HepG2 (cell line): ENCODE measurements around the gene FBP1. TPM values are rescaled to one million over a fixed set of nuclear protein-coding genes. Genes with fewer than 3 reads are reported as not detected.

Experiments used
- ATAC-seq: fragments of 200-7000 bp; cut with Tn5 transposase; 3 replicates; pipeline ENCODE4 v1.9.1; 2020; ENCODE audit warnings: mild to moderate bottlenecking, moderate library complexity
- BruUV-seq: library from RNA; stranded (reverse); fragments of 400-500 nt; replicated peaks from 2 replicates; lab custom pipeline; 2021; lab: Mats Ljungman, UMichigan
- CTCF ChIA-PET: fragments of 300-600 bp; formaldehyde crosslinking; extraction: SDS; loops from one replicate; lab custom pipeline; 2021; ENCODE audit warnings: low total read pairs, inconsistent platforms, low intra/inter-chr PET ratio; lab: Yijun Ruan, JAX
- POLR2A ChIA-PET: fragments of 350-600 bp; sonication (Branson Sonifier 250); formaldehyde crosslinking; loops from one replicate; lab custom pipeline; 2020; ENCODE audit warnings: antibody characterized with exemption, inconsistent platforms; lab: Yijun Ruan, JAX
- DNase-seq: peaks from one replicate; pipeline ENCODE4 v3.0.0-alpha.2; 2015; ENCODE audit warnings: low spot score
- FAIRE-seq: peaks from 3 replicates; lab custom pipeline; 2011; peaks lifted over from hg19 to GRCh38; lab: Jason Lieb, UNC
- H2AFZ ChIP-seq: one replicate; pipeline ENCODE4 v1.6.1; 2011; ENCODE audit warnings: low read length, inconsistent platforms
- H3K27ac ChIP-seq: fragments of 300-600 bp; 3 replicates; pipeline ENCODE4 v1.8.0; 2011; ENCODE audit warnings: mixed run types, mild to moderate bottlenecking, mixed read lengths, low read length, inconsistent platforms; ENCODE audit not compliant: insufficient read depth; ENCODE audit errors: extremely low read length
- H3K27me3 ChIP-seq, 2 experiments: fragments of 200-600 bp in 1 of 2; 2 replicates in 1 of 2; 3 replicates in 1 of 2; pipeline versions ENCODE4 v1.6.0 to v1.8.0; 2011; ENCODE audit warnings: low read length in 2 of 2, mild to moderate bottlenecking in 2 of 2, moderate library complexity in 2 of 2, inconsistent platforms in 1 of 2; ENCODE audit not compliant: insufficient read depth in 2 of 2, control insufficient read depth in 1 of 2
- H3K36me3 ChIP-seq, 2 experiments: fragments of 200-600 bp in 1 of 2; replicated peaks in 1 of 2; 2 replicates in 1 of 2; 3 replicates in 1 of 2; pipeline versions ENCODE4 v1.5.1 to v1.8.0; 2011; ENCODE audit warnings: low read length in 2 of 2, inconsistent platforms in 1 of 2; ENCODE audit not compliant: insufficient read depth in 2 of 2, control insufficient read depth in 1 of 2
- H3K4me1 ChIP-seq: 2 replicates; pipeline ENCODE4 v1.5.1; 2012; ENCODE audit warnings: low read length, inconsistent platforms; ENCODE audit not compliant: insufficient read depth
- H3K4me2 ChIP-seq: 2 replicates; pipeline ENCODE4 v1.6.0; 2011; ENCODE audit warnings: low read depth, low read length, inconsistent platforms
- H3K4me3 ChIP-seq, 3 experiments: fragments of 200-600 bp in 1 of 3; sonication (generic), shearing (Covaris generic) in 1 of 3; replicated peaks in 1 of 3; 2 replicates each; pipeline ENCODE4 v1.5.1; 2011 to 2016; ENCODE audit warnings: low read length in 3 of 3, inconsistent platforms in 2 of 3, low read depth in 2 of 3, mild to moderate bottlenecking in 2 of 3, control low read depth in 1 of 3, mixed read lengths in 1 of 3; ENCODE audit not compliant: insufficient read depth in 1 of 3
- H3K79me2 ChIP-seq: one replicate; pipeline ENCODE4 v1.6.1; 2011; ENCODE audit warnings: low read length, inconsistent platforms; ENCODE audit not compliant: insufficient read depth
- H3K9ac ChIP-seq: 2 replicates; pipeline ENCODE4 v1.6.0; 2011; ENCODE audit warnings: mild to moderate bottlenecking, low read depth, low read length, inconsistent platforms; ENCODE audit not compliant: insufficient read depth
- H3K9me3 ChIP-seq: 2 replicates; pipeline ENCODE4 v1.5.1; 2012; ENCODE audit warnings: mild to moderate bottlenecking, low read length
- H4K20me1 ChIP-seq: 2 replicates; pipeline ENCODE4 v1.6.0; 2011; ENCODE audit warnings: inconsistent platforms, mild to moderate bottlenecking, low read length, moderate library complexity; ENCODE audit not compliant: insufficient read depth
- ATF7 ChIP-seq, 2 experiments: fragments of 450-650 bp in 1 of 2; sonication (generic) in 1 of 2; formaldehyde crosslinking in 1 of 2; IDR thresholded peaks; 2 replicates each; pipeline versions ENCODE4 v1.4.0 to v1.6.1; 2016 to 2020; ENCODE audit warnings: antibody characterized with exemption in 1 of 2, mild to moderate bottlenecking in 1 of 2, missing genetic modification reagents in 1 of 2
- MAFG ChIP-seq: sonication (generic); formaldehyde crosslinking; IDR thresholded peaks from 2 replicates; pipeline ENCODE4 v1.5.1; 2020; ENCODE audit warnings: mild to moderate bottlenecking, missing genetic modification reagents
- RFXANK ChIP-seq: IDR thresholded peaks from 2 replicates; pipeline ENCODE4 v1.6.1; 2016
- ZNF256 ChIP-seq: sonication (generic); formaldehyde crosslinking; conservative IDR thresholded peaks from 2 replicates; pipeline ENCODE4 v1.4.0; 2020; ENCODE audit warnings: missing genetic modification reagents
- ZNF577 ChIP-seq: sonication (generic); formaldehyde crosslinking; IDR thresholded peaks from 2 replicates; pipeline ENCODE4 v1.4.0; 2020; ENCODE audit warnings: mild to moderate bottlenecking, low read depth, missing genetic modification reagents, borderline replicate concordance
- WGBS: methylation state at CpG from one replicate; pipeline ENCODE4 v1.1.6; 2017; ENCODE audit warnings: low lambda C conversion rate; 5-methylcytosine and 5-hydroxymethylcytosine counted together
- in situ Hi-C: cut with HindIII; loops from 2 replicates; pipeline ENCODE4 v1.10.0; 2017; ENCODE audit warnings: low pct_unique_long_range_greater_than_20kb; ENCODE audit not compliant: extremely low pct_ligation_motif_present
- intact Hi-C: fragments of 100-400 bp; cut with micrococcal nuclease; formaldehyde crosslinking; loops from one replicate; pipeline ENCODE4 v1.10.0; 2022; ENCODE audit not compliant: unreplicated experiment
- polyA plus RNA-seq, 8 experiments: library from polyadenylated mRNA; depleted of rRNA in 3 of 8; stranded (reverse) in 7 of 8; unstranded in 1 of 8; fragments of >200 nt; fragmentation: Illumina TruSeq in 4 of 8; extraction: Trizol in 4 of 8; gene quantifications; 2 replicates each; pipeline versions ENCODE4 v1.2.1 to v1.2.3, GENCODE V29; 2011 to 2016; ENCODE audit warnings: low read depth in 4 of 8, missing spikeins in 1 of 8, mixed read lengths in 1 of 8; ENCODE audit not compliant: insufficient read depth in 1 of 8
- total RNA-seq, 5 experiments: library from RNA; depleted of rRNA; stranded (reverse); fragments of >200 nt; fragmentation: Illumina TruSeq; extraction: Trizol; gene quantifications; 2 replicates each; pipeline ENCODE4 v1.2.3, GENCODE V29; 2016; ENCODE audit warnings: low read depth in 1 of 5
- TF ChIP-seq, protein P1 (sequence below): sonication (generic); formaldehyde crosslinking; IDR thresholded peaks from 2 replicates; pipeline ENCODE4 v1.4.0; 2020; ENCODE audit warnings: mild to moderate bottlenecking, missing genetic modification reagents
- TF ChIP-seq, protein P2 (sequence below): sonication (generic); formaldehyde crosslinking; conservative IDR thresholded peaks from 2 replicates; pipeline ENCODE4 v1.8.0; 2022; ENCODE audit warnings: missing genetic modification reagents
- TF ChIP-seq, protein P3 (sequence below): sonication (generic); formaldehyde crosslinking; IDR thresholded peaks from 2 replicates; pipeline ENCODE4 v1.4.0; 2020; ENCODE audit warnings: low read depth, mild to moderate bottlenecking, missing genetic modification reagents
- TF ChIP-seq, protein P4 (sequence below): sonication (generic); formaldehyde crosslinking; IDR thresholded peaks from 2 replicates; pipeline ENCODE4 v1.4.0; 2020; ENCODE audit warnings: missing genetic modification reagents, low read depth, mild to moderate bottlenecking, borderline replicate concordance
- TF ChIP-seq, protein P5 (sequence below): sonication (generic); formaldehyde crosslinking; IDR thresholded peaks from 2 replicates; pipeline ENCODE4 v1.5.0; 2020; ENCODE audit warnings: missing genetic modification reagents

FBP1 gene
- total and polyA plus RNA-seq, 2 of the 13 experiments (the other 11 are each of a cell fraction or from before 2014, with no cell fraction given), result 0.29 to 0.53 TPM

DNA sequence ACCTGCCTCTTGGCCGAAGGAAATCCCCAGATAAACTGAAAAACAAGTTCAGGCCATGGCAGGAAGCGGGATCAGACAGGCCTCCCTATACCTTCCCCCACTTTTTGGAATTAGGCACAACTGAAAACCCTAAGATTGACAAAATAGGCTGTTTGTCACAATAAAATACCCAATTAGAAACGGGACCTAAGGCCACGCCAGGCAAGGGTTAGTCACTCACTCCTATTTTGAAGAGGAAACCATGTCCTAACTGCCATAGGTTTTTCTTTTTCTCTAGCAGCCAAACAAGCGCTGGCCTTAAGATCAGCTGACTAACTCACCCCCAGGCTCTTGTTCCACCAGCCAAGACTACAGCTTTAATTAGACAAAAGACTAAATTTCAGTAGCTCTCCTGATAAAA is 57.6 kb downstream of the FBP1 start:
- intact Hi-C loops, result no loop called here
- Histone ChIP-seq H3K79me2 (no peaks in the 10 kb centered on the region), H4K20me1 (no peaks in the 10 kb centered on the region), H3K27ac (no peak overlapping the region), H3K4me3 (no peak overlapping the region), H3K4me1 (peaks cover 17% of the 10 kb centered on the region), H3K4me2 (no peak overlapping the region), H3K9ac (no peak overlapping the region), H2AFZ (no peak overlapping the region), H3K36me3 (no peaks in the 10 kb centered on the region), H3K27me3 (peaks cover 0 to 7% of the 10 kb centered on the region in 2 experiments; a peak in 2 of 5 replicates), H3K9me3 (no peaks in the 10 kb centered on the region)
- TF ChIP-seq, protein P1, sequence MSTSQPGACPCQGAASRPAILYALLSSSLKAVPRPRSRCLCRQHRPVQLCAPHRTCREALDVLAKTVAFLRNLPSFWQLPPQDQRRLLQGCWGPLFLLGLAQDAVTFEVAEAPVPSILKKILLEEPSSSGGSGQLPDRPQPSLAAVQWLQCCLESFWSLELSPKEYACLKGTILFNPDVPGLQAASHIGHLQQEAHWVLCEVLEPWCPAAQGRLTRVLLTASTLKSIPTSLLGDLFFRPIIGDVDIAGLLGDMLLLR (CRISPR knock-in tag), result no peak
- TF ChIP-seq RFXANK (CRISPR knock-in tag) (no peak), ZNF256 (CRISPR knock-in tag) (no peak), MAFG (CRISPR knock-in tag) (no peak), ATF7 (IDR thresholded peaks at IDR 0.05) (no peak), ATF7 (CRISPR knock-in tag; IDR thresholded peaks at IDR 0.05) (no peak), ZNF577 (CRISPR knock-in tag) (no peak)
- TF ChIP-seq, protein P2, sequence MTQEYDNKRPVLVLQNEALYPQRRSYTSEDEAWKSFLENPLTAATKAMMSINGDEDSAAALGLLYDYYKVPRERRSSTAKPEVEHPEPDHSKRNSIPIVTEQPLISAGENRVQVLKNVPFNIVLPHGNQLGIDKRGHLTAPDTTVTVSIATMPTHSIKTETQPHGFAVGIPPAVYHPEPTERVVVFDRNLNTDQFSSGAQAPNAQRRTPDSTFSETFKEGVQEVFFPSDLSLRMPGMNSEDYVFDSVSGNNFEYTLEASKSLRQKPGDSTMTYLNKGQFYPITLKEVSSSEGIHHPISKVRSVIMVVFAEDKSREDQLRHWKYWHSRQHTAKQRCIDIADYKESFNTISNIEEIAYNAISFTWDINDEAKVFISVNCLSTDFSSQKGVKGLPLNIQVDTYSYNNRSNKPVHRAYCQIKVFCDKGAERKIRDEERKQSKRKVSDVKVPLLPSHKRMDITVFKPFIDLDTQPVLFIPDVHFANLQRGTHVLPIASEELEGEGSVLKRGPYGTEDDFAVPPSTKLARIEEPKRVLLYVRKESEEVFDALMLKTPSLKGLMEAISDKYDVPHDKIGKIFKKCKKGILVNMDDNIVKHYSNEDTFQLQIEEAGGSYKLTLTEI (CRISPR knock-in tag), result no peak
- TF ChIP-seq, protein P3, sequence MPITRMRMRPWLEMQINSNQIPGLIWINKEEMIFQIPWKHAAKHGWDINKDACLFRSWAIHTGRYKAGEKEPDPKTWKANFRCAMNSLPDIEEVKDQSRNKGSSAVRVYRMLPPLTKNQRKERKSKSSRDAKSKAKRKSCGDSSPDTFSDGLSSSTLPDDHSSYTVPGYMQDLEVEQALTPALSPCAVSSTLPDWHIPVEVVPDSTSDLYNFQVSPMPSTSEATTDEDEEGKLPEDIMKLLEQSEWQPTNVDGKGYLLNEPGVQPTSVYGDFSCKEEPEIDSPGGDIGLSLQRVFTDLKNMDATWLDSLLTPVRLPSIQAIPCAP (CRISPR knock-in tag), result no peak
- TF ChIP-seq, protein P4, sequence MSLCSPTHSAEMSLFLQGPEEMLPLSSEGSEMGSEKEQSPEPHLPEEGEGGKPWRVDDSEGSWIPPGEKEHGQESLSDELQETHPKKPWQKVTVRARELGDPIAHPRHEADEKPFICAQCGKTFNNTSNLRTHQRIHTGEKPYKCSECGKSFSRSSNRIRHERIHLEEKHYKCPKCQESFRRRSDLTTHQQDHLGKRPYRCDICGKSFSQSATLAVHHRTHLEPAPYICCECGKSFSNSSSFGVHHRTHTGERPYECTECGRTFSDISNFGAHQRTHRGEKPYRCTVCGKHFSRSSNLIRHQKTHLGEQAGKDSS (CRISPR knock-in tag), result no peak
- TF ChIP-seq, protein P5, sequence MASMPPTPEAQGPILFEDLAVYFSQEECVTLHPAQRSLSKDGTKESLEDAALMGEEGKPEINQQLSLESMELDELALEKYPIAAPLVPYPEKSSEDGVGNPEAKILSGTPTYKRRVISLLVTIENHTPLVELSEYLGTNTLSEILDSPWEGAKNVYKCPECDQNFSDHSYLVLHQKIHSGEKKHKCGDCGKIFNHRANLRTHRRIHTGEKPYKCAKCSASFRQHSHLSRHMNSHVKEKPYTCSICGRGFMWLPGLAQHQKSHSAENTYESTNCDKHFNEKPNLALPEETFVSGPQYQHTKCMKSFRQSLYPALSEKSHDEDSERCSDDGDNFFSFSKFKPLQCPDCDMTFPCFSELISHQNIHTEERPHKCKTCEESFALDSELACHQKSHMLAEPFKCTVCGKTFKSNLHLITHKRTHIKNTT, result no peak
- ChIA-PET CTCF (no interaction called here), POLR2A (no interaction called here)
- FAIRE-seq (no peak), DNase-seq (no peak), ATAC-seq (no peak)
- in situ Hi-C loops, result no loop called here
- no TSS peak for BruUV-seq
- WGBS, result 51% methylated on average over 5 of the region's 5 CpGs
